GM10266 (cell line): ENCODE data around the gene ANO4.

Source experiments
- DNase-seq: peaks from one replicate; pipeline ENCODE4 v3.0.0; 2012; ENCODE audit errors: extremely low spot score
- TF ChIP-seq, protein P1 (sequence below): IDR thresholded peaks from 2 replicates; pipeline ENCODE4 v1.5.1; 2012; ENCODE audit warnings: mild to moderate bottlenecking, low read depth; ENCODE audit not compliant: control insufficient read depth, insufficient read depth; ENCODE audit errors: missing control alignments

ANO4 gene

DNA sequence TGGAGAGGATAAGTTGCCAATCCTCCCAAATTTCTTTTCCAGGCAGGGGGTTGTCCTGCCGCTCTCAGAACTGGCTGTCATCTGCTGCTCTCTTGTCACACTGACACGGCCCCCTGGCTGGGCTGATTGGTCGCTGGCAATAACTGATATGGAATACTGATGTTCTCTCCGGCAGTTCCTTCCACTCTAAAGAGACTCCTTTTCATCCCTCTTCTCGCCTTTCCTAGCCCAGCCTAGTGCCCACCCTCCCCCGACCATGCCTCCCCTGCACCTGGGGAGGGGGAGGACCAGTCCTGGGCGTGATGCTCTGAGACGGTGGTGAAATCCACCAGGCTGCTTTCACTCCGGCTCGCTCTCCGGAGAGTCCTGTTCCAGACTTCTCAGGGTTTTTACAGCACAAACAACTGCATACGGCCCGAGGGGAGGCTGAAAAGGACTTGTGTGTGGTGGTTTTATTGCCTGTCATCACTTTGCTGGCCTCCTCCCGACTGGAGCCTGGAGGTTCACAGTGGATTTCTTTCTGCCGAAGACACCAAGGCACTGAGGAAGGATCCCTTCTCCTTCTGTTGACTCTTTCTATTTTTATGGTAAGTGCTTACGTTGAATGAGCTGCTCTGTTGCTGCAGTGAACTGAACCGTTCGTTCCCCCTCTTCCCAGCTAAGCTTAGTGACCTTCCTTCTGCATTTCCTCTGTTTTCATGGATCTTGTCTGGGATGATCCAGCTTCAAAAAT is at the start of gene ANO4:
Gene ANO4, plus strand, starts transcription at position 336 of the 733 bp plus-strand sequence. CDS start 107,010 bp downstream, outside the sequence.
- TF ChIP-seq, protein P1, sequence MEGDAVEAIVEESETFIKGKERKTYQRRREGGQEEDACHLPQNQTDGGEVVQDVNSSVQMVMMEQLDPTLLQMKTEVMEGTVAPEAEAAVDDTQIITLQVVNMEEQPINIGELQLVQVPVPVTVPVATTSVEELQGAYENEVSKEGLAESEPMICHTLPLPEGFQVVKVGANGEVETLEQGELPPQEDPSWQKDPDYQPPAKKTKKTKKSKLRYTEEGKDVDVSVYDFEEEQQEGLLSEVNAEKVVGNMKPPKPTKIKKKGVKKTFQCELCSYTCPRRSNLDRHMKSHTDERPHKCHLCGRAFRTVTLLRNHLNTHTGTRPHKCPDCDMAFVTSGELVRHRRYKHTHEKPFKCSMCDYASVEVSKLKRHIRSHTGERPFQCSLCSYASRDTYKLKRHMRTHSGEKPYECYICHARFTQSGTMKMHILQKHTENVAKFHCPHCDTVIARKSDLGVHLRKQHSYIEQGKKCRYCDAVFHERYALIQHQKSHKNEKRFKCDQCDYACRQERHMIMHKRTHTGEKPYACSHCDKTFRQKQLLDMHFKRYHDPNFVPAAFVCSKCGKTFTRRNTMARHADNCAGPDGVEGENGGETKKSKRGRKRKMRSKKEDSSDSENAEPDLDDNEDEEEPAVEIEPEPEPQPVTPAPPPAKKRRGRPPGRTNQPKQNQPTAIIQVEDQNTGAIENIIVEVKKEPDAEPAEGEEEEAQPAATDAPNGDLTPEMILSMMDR: no peak
- DNase-seq: no peak

DNA sequence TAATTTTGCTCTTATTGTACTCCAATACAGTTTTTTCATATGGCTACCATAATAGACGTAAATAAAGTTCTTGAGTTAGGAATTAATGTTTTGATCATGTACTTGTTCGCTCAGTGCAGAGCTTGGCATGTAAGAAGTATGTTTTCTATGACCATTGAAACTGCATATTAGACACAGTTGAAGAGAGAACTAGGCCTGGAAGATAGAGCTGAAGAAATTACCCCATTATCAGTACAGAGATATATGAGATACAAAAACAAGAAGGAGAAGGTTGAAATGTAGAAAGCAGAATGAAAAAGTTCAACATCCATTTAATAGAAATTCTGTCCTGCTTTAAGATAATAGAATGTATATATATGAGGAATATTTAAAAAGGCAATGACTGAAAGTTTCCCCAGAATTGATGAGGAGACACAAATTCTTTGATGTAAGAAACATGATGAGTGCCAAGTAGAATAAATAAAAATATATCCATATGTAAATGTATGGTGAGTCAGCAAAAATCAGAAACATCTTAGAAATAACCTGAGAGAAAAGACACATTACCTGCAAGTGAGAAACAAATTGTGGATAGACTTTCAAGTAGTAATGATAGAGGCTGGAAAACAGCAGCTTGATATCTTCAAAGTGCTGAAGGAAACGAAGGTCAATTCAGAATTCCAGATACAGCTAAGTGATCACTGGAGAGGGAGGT is 49.1 kb upstream of the ANO4 start:
- no peak for DNase-seq
- TF ChIP-seq, protein P1: no peak

DNA sequence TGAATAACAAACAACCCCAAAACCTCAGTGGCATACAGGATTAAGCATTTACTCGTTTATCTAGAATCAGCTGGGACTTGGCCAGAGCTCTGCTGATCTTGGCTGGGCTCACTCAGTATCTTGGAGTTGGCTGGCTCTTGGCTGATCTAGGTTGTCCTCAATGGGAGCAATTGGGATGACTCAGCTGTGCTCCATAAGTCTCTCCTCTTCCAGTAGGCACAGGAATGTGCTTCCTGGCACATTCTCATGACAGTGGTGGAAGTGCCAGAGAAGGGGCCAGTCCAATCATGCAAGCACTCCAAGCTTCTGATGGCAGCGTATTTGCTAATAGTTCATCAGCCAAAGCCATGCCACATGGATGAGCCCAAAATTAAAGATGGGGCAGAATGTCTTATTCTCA is 41.7 kb upstream of the ANO4 start:
- TF ChIP-seq, protein P1: no peak
- DNase-seq: no peak

DNA sequence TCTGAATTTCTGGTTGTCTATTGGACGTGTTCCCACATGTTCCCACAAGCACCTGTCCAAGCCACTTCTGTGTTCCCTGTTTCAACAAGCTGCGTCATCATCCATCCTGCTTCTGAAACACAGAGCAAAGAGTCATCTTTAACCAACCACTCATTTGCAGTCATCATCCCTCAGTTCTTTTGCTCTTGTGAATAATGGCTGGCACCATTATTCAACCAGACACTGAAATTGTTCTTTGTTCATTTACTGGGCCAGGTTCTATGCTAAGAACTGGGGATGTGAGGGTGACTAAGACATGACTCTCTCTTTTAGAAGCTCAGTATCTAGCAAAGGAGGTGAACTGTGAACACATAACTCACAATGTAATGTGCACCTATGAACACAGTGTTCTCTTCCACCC is 40.7 kb upstream of the ANO4 start:
- TF ChIP-seq, protein P1: no peak
- DNase-seq: no peak

DNA sequence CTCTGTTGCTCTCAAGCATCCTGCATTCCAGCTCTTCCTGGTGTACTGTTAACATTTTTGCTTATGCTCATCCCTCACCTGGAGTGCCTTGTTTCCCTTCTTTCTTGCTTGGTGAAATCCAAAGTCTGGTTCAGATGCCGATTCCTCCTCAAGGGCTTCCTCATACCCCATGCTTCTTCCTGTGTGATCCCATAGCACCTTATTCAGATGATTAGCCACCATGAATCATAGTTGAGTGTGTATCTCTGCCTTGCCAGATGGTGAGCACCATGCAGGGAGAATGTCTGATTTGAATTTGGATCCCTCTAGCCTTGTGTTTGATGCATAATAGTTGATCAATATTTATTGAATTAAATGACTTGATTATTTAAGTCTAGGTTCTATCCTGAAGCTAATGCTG is 39.4 kb upstream of the ANO4 start:
- TF ChIP-seq, protein P1: no peak
- no peak for DNase-seq

DNA sequence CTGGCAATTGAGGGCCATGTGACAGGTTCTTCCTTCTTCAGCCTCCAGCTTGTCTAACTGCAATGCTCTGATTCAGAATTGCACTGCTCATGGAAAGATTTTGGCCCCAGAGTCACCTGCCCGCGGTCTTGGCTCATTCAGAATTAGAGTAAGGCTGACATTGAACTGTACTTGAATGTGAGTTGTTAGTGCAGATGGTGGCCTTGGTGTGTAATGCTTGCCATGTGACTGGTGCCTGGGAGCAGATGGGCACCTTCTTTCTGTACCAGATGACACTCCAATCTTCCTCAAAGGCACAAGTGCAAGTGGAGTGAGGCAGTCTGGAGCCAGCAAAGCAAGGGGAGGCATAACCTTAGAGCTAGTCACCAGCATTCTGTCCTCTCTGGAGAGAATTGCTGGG is 36.5 kb upstream of the ANO4 start:
- no peak for DNase-seq
- TF ChIP-seq, protein P1: no peak

DNA sequence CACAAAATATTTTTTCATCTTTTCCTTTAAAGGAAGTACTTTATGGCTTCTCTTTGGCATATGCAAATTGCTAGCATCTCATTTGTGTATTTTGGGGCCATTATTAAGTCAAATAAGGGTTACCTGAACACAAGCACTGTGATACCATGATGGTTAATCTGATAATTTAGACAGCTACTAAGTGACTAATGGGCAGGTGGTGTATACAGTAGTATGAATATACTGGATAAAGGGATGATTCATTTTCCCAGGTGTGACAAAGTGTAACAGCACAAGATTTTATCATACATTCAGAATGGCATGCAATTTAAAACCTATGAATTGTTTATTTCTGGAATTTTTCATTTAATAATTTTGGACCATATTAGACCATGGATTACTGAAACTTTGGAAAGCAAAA is 27.2 kb upstream of the ANO4 start:
- no peak for DNase-seq
- TF ChIP-seq, protein P1: no peak
